Gastroesophageal sphincter (tissue), 4 donors: Measurements from ENCODE around the gene MYO1H. TPM values are rescaled to one million over a fixed set of nuclear protein-coding genes. Genes with fewer than 3 reads are reported as not detected.

Experiments used
- ATAC-seq: fragments of 150-250 bp; one replicate; pipeline ENCODE4 v1.9.1; 2016; ENCODE audit warnings: mild to moderate bottlenecking, moderate library complexity
- H3K27ac ChIP-seq, 4 donors: fragments of 200-600 bp; sonication (generic) in 3 of 4; 1 replicate in 3 of 4; 2 replicates in 1 of 4; pipeline ENCODE4 v1.5.1; 2016 to 2019
- H3K27me3 ChIP-seq: fragments of 200-600 bp; sonication (generic); one replicate; pipeline ENCODE4 v1.5.1; 2019
- H3K36me3 ChIP-seq, 2 donors: fragments of 200-600 bp; sonication (generic); one replicate each; pipeline ENCODE4 v1.5.1; 2019; ENCODE audit warnings: control low read depth in 1 of 2
- H3K4me1 ChIP-seq, 3 donors: fragments of 200-600 bp; sonication (generic); 1 replicate in 2 of 3; 2 replicates in 1 of 3; pipeline ENCODE4 v1.5.1; 2016 to 2019; ENCODE audit warnings: control low read depth in 2 of 3
- H3K4me3 ChIP-seq, 2 donors: fragments of 200-600 bp; sonication (generic); one replicate each; pipeline ENCODE4 v1.5.1; 2019; ENCODE audit warnings: mild to moderate bottlenecking in 1 of 2, moderate library complexity in 1 of 2
- H3K9me3 ChIP-seq, 3 donors: fragments of 200-600 bp; sonication (generic); one replicate each; pipeline ENCODE4 v1.5.1; 2017 to 2019; ENCODE audit warnings: control low read depth in 2 of 3
- EP300 ChIP-seq: sonication (generic); formaldehyde crosslinking; IDR thresholded peaks from one replicate; pipeline ENCODE4 v1.6.1; 2017; ENCODE audit warnings: antibody characterized with exemption, mild to moderate bottlenecking
- POLR2A ChIP-seq, 2 donors: fragments of 450-650 bp; IDR thresholded peaks; one replicate each; pipeline ENCODE4 v1.6.1; 2017; ENCODE audit warnings: antibody characterized with exemption in 2 of 2, mild to moderate bottlenecking in 2 of 2, moderate library complexity in 1 of 2
- POLR2AphosphoS5 ChIP-seq: sonication (generic); formaldehyde crosslinking; IDR thresholded peaks from one replicate; pipeline ENCODE4 v1.6.1; 2017; ENCODE audit warnings: antibody characterized with exemption
- WGBS, 2 donors: methylation state at CpG; one replicate each; pipeline ENCODE4 v1.1.5; 2018; ENCODE audit warnings: low coverage in 1 of 2; 5-methylcytosine and 5-hydroxymethylcytosine counted together
- total RNA-seq, 4 donors: library from RNA; depleted of rRNA; stranded (reverse); fragments of >200 nt; gene quantifications; one replicate each; pipeline ENCODE4 v1.1.0, GENCODE V29; 2016
- TF ChIP-seq, protein P1 (sequence below), 4 experiments: fragments of 200-600 bp in 2 of 4; fragments of 450-650 bp in 2 of 4; sonication (generic) in 1 of 4; IDR thresholded peaks; one replicate each; pipeline ENCODE4 v1.5.1; 2017 to 2019; ENCODE audit warnings: antibody characterized with exemption in 4 of 4, mild to moderate bottlenecking in 2 of 4, moderate library complexity in 2 of 4

The MYO1H gene
- total RNA-seq, 4 donors from 2014 or later, result not detected

GRCh38 chr12:109382031-109382430, 34.3 kb downstream of the MYO1H start:
- TF ChIP-seq POLR2AphosphoS5 (no peak), EP300 (no peak), POLR2A (IDR thresholded peaks at IDR 0.05) (no peak)
- TF ChIP-seq, protein P1, sequence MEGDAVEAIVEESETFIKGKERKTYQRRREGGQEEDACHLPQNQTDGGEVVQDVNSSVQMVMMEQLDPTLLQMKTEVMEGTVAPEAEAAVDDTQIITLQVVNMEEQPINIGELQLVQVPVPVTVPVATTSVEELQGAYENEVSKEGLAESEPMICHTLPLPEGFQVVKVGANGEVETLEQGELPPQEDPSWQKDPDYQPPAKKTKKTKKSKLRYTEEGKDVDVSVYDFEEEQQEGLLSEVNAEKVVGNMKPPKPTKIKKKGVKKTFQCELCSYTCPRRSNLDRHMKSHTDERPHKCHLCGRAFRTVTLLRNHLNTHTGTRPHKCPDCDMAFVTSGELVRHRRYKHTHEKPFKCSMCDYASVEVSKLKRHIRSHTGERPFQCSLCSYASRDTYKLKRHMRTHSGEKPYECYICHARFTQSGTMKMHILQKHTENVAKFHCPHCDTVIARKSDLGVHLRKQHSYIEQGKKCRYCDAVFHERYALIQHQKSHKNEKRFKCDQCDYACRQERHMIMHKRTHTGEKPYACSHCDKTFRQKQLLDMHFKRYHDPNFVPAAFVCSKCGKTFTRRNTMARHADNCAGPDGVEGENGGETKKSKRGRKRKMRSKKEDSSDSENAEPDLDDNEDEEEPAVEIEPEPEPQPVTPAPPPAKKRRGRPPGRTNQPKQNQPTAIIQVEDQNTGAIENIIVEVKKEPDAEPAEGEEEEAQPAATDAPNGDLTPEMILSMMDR (IDR thresholded peaks at IDR 0.05), result no peak
- no peaks in the 10 kb centered on the region for H3K36me3 ChIP-seq
- peaks cover 0 to 16% (median 6%) of the 10 kb centered on the region in 3 donors for H3K4me1 ChIP-seq
- H3K9me3 ChIP-seq, result no peaks in the 10 kb centered on the region
- peaks cover 9% of the 10 kb centered on the region for H3K27me3 ChIP-seq
- no peak overlapping the region for H3K4me3 ChIP-seq
- no peak for ATAC-seq
- no peak overlapping the region for H3K27ac ChIP-seq

DNA sequence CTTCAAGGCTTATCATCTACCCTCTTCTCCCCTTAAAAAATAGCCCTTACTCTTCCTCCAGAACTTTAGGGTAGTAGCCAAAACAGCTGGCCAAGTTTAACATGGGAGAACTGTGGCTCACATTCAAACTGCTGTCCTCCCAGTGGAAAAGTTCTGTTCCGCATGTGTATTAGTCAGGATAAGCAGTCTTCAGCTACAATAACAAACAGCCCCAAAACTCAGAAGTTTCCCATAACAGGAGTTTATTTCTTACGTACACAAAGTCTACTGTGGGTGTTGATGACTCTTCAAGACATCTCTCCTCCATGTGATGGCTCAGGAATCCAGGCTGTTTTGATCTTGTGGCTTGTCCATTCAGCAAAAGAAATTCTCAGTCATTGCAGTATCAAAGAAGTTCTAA, 35.5 kb downstream of the MYO1H start:
- TF ChIP-seq POLR2A (IDR thresholded peaks at IDR 0.05) (no peak), EP300 (no peak), POLR2AphosphoS5 (no peak)
- TF ChIP-seq, protein P1 (IDR thresholded peaks at IDR 0.05), result no peak
- H3K4me1 ChIP-seq, result peaks cover 0 to 16% (median 6%) of the 10 kb centered on the region in 3 donors
- no peak for ATAC-seq
- H3K27ac ChIP-seq, result no peak overlapping the region
- H3K36me3 ChIP-seq, result no peaks in the 10 kb centered on the region
- 76 to 100% methylated on average over 1 to 2 of the region's 2 CpGs for WGBS, 2 donors
- no peak overlapping the region for H3K4me3 ChIP-seq
- peaks cover 9% of the 10 kb centered on the region for H3K27me3 ChIP-seq
- no peaks in the 10 kb centered on the region for H3K9me3 ChIP-seq

GRCh38 chr12:109385339-109386058, 37.8 kb downstream of the MYO1H start:
- peak; percentile 87 for ATAC-seq
- TF ChIP-seq, protein P1 (IDR thresholded peaks at IDR 0.05), result peak; percentile 14 to 60 (median 52)
- TF ChIP-seq POLR2A (IDR thresholded peaks at IDR 0.05), result no peak
- 15 to 22% methylated on average over 6 to 8 of the region's 8 CpGs for WGBS, 2 donors
- H3K36me3 ChIP-seq, result no peaks in the 10 kb centered on the region
- no peaks in the 10 kb centered on the region for H3K9me3 ChIP-seq
- no peak overlapping the region for H3K4me3 ChIP-seq
- H3K27me3 ChIP-seq, result no peaks in the 10 kb centered on the region
- peaks cover 0 to 16% (median 6%) of the 10 kb centered on the region in 3 donors for H3K4me1 ChIP-seq
- H3K27ac ChIP-seq, result peak overlapping the region in 2 of 4 donors; percentile 2 to 21

DNA sequence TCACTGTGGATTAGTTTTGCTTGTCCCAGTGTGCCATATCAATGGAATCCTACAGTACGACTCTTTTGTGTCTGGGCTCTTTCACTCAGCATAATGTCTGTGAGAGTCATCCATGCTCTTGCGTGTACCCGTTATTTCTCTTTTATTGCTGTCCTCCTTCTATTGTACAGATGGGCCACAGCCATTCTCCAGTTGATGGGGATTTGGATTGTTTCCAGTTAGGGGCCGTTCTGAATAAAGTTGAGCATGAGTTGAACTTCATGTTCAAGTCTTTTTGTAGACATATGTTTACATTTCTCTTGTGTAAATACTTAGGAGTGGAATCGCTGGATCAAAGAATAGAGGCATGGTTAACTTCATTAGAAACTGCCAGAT, 38.3 kb downstream of the MYO1H start:
- 14 to 16% methylated on average over 5 of the region's 5 CpGs for WGBS, 2 donors
- no peaks in the 10 kb centered on the region for H3K9me3 ChIP-seq
- no peaks in the 10 kb centered on the region for H3K27me3 ChIP-seq
- peak overlapping the region in 2 of 4 donors; percentile 2 to 21 for H3K27ac ChIP-seq
- peaks cover 0 to 16% (median 6%) of the 10 kb centered on the region in 3 donors for H3K4me1 ChIP-seq
- H3K36me3 ChIP-seq, result no peaks in the 10 kb centered on the region
- no peak overlapping the region for H3K4me3 ChIP-seq
- no peak for ATAC-seq
- TF ChIP-seq, protein P1 (IDR thresholded peaks at IDR 0.05), result no peak
- no peak for TF ChIP-seq POLR2A (IDR thresholded peaks at IDR 0.05)
- no peak for TF ChIP-seq EP300
- no peak for TF ChIP-seq POLR2AphosphoS5
